GM18511 (cell line): ENCODE data around the gene MPP1.

Experiments
- ATAC-seq: cut with Tn5 transposase; IDR thresholded peaks from one replicate; pipeline ENCODE4 v1.9.1; 2021; ENCODE audit warnings: mild to moderate bottlenecking, moderate library complexity; ENCODE audit not compliant: unreplicated experiment

The MPP1 gene

GRCh38 chrX:154775419-154776349 lies 29.6 kb downstream of the MPP1 start:
- no peak for ATAC-seq

GRCh38 chrX:154774622-154775021 lies 30.7 kb downstream of the MPP1 start:
- no peak for ATAC-seq

GRCh38 chrX:154762537-154763296 lies 42.6 kb downstream of the MPP1 start, which contains the start of gene DKC1:
TSS of gene DKC1 (plus strand) at chrX:154762864. CDS start at chrX:154762966, 102 bp downstream.
- peak; percentile 88 for ATAC-seq

GRCh38 chrX:154761977-154762536 lies 43.2 kb downstream of the MPP1 start:
- no peak for ATAC-seq

GRCh38 chrX:154758696-154759095 lies 46.6 kb downstream of the MPP1 start:
- ATAC-seq: no peak

GRCh38 chrX:154751669-154752271 lies 53.5 kb downstream of the MPP1 start:
- ATAC-seq: no peak

GRCh38 chrX:154751203-154751668 lies 54.0 kb downstream of the MPP1 start:
- ATAC-seq: peak; percentile 4

- ATAC-seq: peak; percentile 69
Observed at GRCh38 chrX:154750301-154751202, 54.7 kb downstream of the MPP1 start, which contains the start of gene GAB3. TSS of gene GAB3 (minus strand) at chrX:154751077. CDS start at chrX:154751025, 52 bp downstream.

GRCh38 chrX:154749856-154750255 lies 55.4 kb downstream of the MPP1 start:
- no peak for ATAC-seq

GRCh38 chrX:154748712-154749339 lies 56.5 kb downstream of the MPP1 start:
- ATAC-seq: peak; percentile 57

- no peak for ATAC-seq
Observed at GRCh38 chrX:154742613-154743012, 62.7 kb downstream of the MPP1 start.

- ATAC-seq: no peak
Observed at GRCh38 chrX:154739952-154740465, 65.3 kb downstream of the MPP1 start.

GRCh38 chrX:154738011-154738738 lies 67.1 kb downstream of the MPP1 start:
- ATAC-seq: no peak

- no peak for ATAC-seq
Observed at GRCh38 chrX:154737136-154737535, 68.1 kb downstream of the MPP1 start.

- ATAC-seq: no peak
Observed at GRCh38 chrX:154735695-154736393, 69.4 kb downstream of the MPP1 start.

- peak; percentile 57 for ATAC-seq
Observed at GRCh38 chrX:154734061-154734781, 71.1 kb downstream of the MPP1 start.

GRCh38 chrX:154733066-154733425 lies 72.2 kb downstream of the MPP1 start:
- no peak for ATAC-seq
